MG63 (cell line): Measurements from ENCODE around the gene ZBTB48. TPM values are rescaled to one million over a fixed set of nuclear protein-coding genes. Genes with fewer than 3 reads are reported as not detected.
"Not testable (repeated sequence)": the region's sequence is repeated elsewhere in the genome, so short reads cannot be mapped to it uniquely, and the experiment has no call there.

ENCODE experiments used
- DNase-seq: peaks from one replicate; pipeline ENCODE4 v3.0.0-alpha.2; 2020
- H3K27me3 ChIP-seq: fragments of 250-450 bp; sonication (Bioruptor Pico); 2 replicates; pipeline ENCODE4 v1.5.1; 2020; ENCODE audit warnings: mild to moderate bottlenecking, moderate library complexity
- H3K36me3 ChIP-seq: fragments of 250-450 bp; sonication (Bioruptor Pico); 2 replicates; pipeline ENCODE4 v1.5.1; 2020; ENCODE audit warnings: mild to moderate bottlenecking, moderate library complexity
- H3K4me3 ChIP-seq: fragments of 250-450 bp; sonication (Bioruptor Pico); 2 replicates; pipeline ENCODE4 v1.5.1; 2020; ENCODE audit warnings: mild to moderate bottlenecking, moderate library complexity
- H3K9me3 ChIP-seq: fragments of 250-450 bp; sonication (Bioruptor Pico); 2 replicates; pipeline ENCODE4 v1.5.1; 2020; ENCODE audit warnings: mild to moderate bottlenecking, moderate library complexity
- total RNA-seq: library from RNA; depleted of rRNA; stranded (reverse); fragments of >200 nt; shearing (Covaris generic); gene quantifications from 2 replicates; pipeline ENCODE4 v1.2.3, GENCODE V29; 2014; ENCODE audit warnings: low replicate concordance; rRNA removed

Gene ZBTB48
- total RNA-seq, 1 experiment from 2014 or later: 32.5 TPM

DNA sequence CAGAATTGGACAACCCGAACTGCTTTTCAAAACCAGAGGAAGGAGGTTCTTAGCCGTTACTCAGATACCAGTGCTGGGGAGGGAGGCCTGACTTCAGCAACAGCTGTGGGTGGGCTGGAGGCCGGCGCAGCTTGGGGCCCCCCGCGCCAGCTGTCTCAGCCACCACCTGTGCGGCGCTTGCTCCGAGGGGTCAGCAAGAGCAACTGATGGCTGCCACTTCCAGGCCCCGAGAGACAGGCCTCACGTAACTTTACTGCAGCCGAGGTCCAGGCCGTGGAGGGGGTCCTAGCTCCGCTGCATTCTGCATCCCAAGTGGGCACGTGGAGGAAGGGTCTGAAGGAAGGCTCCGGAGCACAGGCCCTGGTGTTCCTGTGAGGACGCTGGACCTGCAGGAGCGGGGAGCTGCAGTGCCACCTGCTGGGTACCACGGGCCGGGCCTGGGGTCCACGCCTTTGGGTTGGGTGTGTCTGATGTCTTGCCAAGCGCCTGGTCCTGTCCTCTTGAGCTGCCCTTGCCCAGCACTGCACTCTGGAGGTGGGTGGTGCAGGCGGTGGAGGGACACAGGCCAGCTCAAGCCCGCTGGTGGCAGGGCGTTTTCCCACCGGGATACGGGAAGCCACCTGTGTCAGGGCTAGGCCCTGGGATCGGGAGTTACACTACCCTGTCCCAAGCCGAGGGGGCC lies 54.7 kb downstream of the ZBTB48 start:
- no peak overlapping the region for H3K4me3 ChIP-seq
- no peaks in the 10 kb centered on the region for H3K27me3 ChIP-seq
- H3K9me3 ChIP-seq: no peaks in the 10 kb centered on the region
- H3K36me3 ChIP-seq: peaks cover 60% of the 10 kb centered on the region
- DNase-seq: peak; percentile 31

DNA sequence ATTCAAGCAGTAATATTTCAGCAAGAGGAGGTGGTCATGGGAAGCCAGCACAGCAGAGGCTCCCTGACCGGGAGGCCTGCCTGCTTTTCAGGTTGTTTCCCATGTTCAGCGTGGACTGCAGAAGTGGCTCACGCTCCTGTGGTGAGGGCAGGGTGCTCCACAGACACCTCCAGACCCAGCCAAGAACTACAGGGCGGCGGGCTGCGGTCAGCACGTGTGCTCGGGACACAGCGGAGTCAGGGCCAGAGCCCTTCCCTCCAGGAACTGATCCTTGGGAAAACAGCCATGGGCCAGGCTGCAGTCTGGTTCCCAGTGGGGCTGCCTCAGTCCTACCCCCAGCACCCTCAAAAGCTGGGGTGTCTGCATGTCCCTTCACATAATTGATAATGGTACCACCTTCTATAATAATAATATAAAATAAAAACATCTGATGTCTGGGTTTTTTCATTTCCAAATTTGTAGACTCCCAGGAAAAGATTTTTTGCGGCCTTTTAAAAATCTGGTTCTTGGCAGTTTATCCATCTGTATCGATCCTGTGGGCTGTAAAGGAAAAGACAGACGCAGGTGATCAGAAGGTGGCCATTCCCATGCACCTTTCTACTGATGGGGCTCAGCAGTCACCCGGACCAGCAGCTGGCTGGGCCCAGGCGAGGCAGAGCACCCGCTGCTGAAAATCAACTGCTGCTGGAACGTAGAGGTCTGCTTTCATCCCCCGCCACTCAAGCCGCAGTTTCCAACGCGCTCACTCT lies 55.5 kb downstream of the ZBTB48 start:
- H3K4me3 ChIP-seq: no peak overlapping the region
- H3K36me3 ChIP-seq: peaks cover 60% of the 10 kb centered on the region
- no peaks in the 10 kb centered on the region for H3K9me3 ChIP-seq
- no peaks in the 10 kb centered on the region for H3K27me3 ChIP-seq
- DNase-seq: no peak

DNA sequence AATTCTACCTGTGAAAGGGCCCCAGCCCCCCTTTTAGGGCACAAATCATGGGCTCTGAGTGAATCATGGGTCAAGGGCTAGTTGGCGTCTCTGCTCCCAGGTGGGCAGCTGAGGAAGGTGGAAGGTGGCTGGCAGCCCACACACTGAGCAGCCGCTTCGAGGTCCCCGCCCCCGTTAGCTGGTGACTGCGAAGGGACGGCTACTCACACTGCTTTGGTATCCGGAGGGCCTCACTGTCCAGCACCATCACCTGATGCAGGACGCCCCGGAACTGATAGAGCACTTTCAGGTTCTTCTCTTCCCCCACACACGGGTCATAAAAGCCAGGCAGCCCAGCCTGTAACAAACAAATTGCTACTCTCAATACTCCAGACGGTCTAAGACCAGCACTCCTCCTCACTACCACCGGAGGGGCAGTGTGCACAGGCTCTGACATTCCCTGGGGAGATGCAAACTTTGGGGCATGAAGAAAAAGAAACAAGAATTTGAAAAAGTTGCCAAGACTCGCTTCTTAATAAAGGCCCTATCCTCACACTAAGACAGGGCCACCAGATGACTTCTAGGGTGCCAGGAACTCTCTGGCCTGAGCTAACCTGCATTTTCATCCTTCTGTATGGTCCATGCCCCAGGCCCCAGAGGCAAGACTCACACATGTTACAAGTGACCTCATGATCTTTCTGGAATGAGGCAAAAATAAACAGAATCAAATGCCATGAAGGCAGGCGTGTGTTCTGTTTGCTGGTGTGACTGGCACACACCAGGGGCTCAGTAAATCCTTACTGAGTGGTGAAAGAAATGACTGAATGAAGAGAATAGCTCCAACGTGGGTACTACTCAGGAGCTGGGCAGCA lies 56.3 kb downstream of the ZBTB48 start:
- Histone ChIP-seq H3K9me3 (no peaks in the 10 kb centered on the region), H3K36me3 (peaks cover 66% of the 10 kb centered on the region), H3K27me3 (no peaks in the 10 kb centered on the region), H3K4me3 (no peak overlapping the region)
- no peak for DNase-seq

DNA sequence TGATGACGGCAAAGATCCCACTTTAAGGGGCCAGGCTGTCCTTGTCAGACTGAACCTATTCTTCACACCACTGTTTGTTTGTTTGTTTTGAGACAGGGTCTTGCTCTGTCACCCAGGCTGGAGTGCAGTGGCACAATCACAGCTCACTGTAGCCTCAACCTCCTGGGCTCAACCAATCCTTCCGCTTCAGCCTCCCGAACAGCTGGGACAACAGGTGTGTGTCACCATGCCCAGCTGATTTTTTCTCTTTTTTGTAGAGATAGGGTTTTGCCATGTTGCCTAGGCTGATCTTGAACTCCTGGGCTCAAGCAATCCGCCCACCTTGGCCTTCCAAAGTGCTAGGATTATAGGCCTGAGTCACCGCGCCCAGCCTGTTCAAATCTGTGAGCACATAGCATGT lies 57.0 kb downstream of the ZBTB48 start:
- not testable (repeated sequence) for H3K27me3 ChIP-seq, H3K4me3 ChIP-seq, H3K9me3 ChIP-seq
- H3K36me3 ChIP-seq: peaks cover 70% of the 10 kb centered on the region
- DNase-seq: peak; percentile 21

DNA sequence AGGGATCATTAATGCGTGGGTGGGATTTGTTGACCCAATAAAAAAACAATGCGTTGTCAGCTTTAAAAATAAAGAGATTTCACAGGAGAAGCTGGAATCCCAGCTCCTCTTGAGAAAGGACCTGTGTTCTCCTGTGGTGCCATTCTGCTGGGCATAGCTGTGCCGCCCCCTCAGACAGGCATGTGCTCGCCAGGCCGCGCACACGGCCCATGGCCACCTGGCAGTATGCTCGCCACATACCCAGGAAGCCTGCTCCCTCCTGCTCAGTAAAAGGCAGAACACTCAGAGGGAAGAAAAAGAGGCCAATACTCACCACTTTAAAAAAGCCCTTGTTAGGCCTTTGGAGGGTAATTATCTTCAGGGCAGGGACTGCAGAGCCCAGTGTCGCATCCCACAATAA lies 58.0 kb downstream of the ZBTB48 start:
- DNase-seq: no peak
- Histone ChIP-seq H3K36me3 (peaks cover 74% of the 10 kb centered on the region), H3K27me3 (no peaks in the 10 kb centered on the region), H3K4me3 (no peak overlapping the region), H3K9me3 (no peaks in the 10 kb centered on the region)

DNA sequence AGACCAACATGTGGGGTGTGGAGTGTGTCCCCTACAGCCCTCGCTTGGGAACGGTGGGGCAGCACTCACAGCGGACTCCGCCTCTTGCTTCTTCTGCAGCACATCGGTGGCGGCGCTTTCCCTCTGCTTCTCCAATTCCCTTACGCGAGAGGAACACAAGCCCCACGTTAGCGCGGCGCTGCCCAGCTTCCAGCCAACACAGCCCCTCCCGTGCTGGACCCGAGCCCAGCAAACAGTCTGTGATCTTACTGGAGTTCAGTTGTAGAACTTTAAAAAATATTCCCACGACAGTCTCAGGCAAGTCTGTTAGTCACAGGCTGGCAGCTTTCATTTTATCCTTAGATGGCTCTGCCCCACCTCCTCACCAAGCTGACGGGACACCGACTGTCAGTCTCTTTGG lies 58.4 kb downstream of the ZBTB48 start:
- Histone ChIP-seq H3K9me3 (no peaks in the 10 kb centered on the region), H3K36me3 (peaks cover 73% of the 10 kb centered on the region), H3K27me3 (no peaks in the 10 kb centered on the region), H3K4me3 (no peak overlapping the region)
- DNase-seq: no peak

Other genes with a start within 250 kb of the ZBTB48 start
- gene ACOT7, start 186.2 kb upstream of the ZBTB48 start, total RNA-seq: 80.9 and 91.4 TPM in 2 replicates
- gene HES2, start 160.1 kb upstream of the ZBTB48 start, total RNA-seq: 0.59 TPM in 1 of 2 replicates, not detected in the other
- gene ESPN, start 155.2 kb upstream of the ZBTB48 start, total RNA-seq: not detected in 2 replicates
- gene TNFRSF25, start 113.8 kb upstream of the ZBTB48 start, total RNA-seq: 0.63 TPM in 1 of 2 replicates, not detected in the other
- 0.02 and 1.2 TPM in 2 replicates for gene PLEKHG5, start 88.3 kb upstream of the ZBTB48 start, total RNA-seq
- gene NOL9, start 25.5 kb upstream of the ZBTB48 start, total RNA-seq: 25.0 and 44.9 TPM in 2 replicates
- gene TAS1R1, start 24.7 kb upstream of the ZBTB48 start, total RNA-seq: not detected in 2 replicates
- 27.8 and 32.0 TPM in 2 replicates for gene KLHL21, start 22.9 kb downstream of the ZBTB48 start, total RNA-seq
- gene PHF13, start 33.7 kb downstream of the ZBTB48 start, total RNA-seq: 15.1 and 20.0 TPM in 2 replicates
- gene THAP3, start 44.9 kb downstream of the ZBTB48 start, total RNA-seq: 26.6 and 29.0 TPM in 2 replicates
- 66.4 and 71.8 TPM in 2 replicates for gene DNAJC11, start 121.8 kb downstream of the ZBTB48 start, total RNA-seq
- gene CAMTA1, start 205.5 kb downstream of the ZBTB48 start, total RNA-seq: 103 and 212 TPM in 2 replicates